B cell (primary cell): ENCODE results near the gene ZNF335.

Experiments used
- EZH2 ChIP-seq: IDR thresholded peaks from 2 replicates; pipeline ENCODE4 v1.6.1; 2012; ENCODE audit warnings: borderline replicate concordance, low read depth, mild to moderate bottlenecking, moderate library complexity, low read length; ENCODE audit not compliant: insufficient read depth, poor library complexity, severe bottlenecking
- TF ChIP-seq, protein P1 (sequence below): fragments of 200-600 bp; IDR thresholded peaks from one replicate; pipeline ENCODE4 v1.8.0; 2022; ENCODE audit warnings: antibody characterized with exemption, mild to moderate bottlenecking

DNA sequence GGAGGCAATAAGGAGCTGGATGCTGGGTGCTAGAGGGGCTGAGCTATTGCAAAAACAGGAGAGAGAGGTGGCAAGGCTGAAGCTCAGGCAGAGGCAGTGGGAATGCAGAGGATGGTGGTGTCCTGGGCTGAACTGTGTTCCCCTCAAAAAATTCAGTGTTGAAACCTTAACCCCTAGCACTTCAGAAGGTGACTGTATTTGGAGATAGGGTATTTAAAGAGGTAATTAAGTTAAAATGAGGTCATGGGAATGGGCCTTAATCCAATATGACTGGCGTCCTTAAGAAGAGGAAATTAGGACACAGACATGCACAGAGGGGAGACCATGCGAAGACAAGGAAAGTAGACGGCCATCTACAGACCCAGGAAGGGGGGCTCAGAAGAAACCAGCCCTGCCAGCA, 25.2 kb upstream of the ZNF335 start:
- TF ChIP-seq, protein P1, sequence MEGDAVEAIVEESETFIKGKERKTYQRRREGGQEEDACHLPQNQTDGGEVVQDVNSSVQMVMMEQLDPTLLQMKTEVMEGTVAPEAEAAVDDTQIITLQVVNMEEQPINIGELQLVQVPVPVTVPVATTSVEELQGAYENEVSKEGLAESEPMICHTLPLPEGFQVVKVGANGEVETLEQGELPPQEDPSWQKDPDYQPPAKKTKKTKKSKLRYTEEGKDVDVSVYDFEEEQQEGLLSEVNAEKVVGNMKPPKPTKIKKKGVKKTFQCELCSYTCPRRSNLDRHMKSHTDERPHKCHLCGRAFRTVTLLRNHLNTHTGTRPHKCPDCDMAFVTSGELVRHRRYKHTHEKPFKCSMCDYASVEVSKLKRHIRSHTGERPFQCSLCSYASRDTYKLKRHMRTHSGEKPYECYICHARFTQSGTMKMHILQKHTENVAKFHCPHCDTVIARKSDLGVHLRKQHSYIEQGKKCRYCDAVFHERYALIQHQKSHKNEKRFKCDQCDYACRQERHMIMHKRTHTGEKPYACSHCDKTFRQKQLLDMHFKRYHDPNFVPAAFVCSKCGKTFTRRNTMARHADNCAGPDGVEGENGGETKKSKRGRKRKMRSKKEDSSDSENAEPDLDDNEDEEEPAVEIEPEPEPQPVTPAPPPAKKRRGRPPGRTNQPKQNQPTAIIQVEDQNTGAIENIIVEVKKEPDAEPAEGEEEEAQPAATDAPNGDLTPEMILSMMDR = no peak
- no peak for TF ChIP-seq EZH2
